Natural killer cell (primary cell): ENCODE results near the gene RALGPS1. TPM values are rescaled to one million over a fixed set of nuclear protein-coding genes. Genes with fewer than 3 reads are reported as not detected.

Experiments used
- ATAC-seq, 3 donors: fragments of 150-1000 bp in 2 of 3; fragments of 200-7000 bp in 1 of 3; cut with Tn5 transposase; 1 replicate in 1 of 3; 2 replicates in 2 of 3; pipeline ENCODE4 v1.10.0; 2021; ENCODE audit warnings: mild to moderate bottlenecking in 2 of 3, moderate library complexity in 2 of 3
- DNase-seq, 2 donors: peaks; one replicate each; pipeline versions ENCODE4 v3.0.0 to v3.0.0-alpha.2; 2013 to 2021; ENCODE audit warnings: mixed read lengths in 1 of 2
- H3K27ac ChIP-seq: one replicate; pipeline ENCODE4 v1.5.1; 2013; ENCODE audit warnings: mild to moderate bottlenecking, low read length
- H3K27me3 ChIP-seq: one replicate; pipeline ENCODE4 v1.6.1; 2013; ENCODE audit warnings: low read length; ENCODE audit not compliant: control insufficient read depth, insufficient read depth
- H3K36me3 ChIP-seq: one replicate; pipeline ENCODE4 v1.6.1; 2013; ENCODE audit warnings: low read length; ENCODE audit not compliant: control insufficient read depth, insufficient read depth
- H3K4me1 ChIP-seq: one replicate; pipeline ENCODE4 v1.6.1; 2013; ENCODE audit warnings: low read length; ENCODE audit not compliant: control insufficient read depth, insufficient read depth
- H3K4me3 ChIP-seq: one replicate; pipeline ENCODE4 v1.5.1; 2013; ENCODE audit warnings: low read length
- H3K9me3 ChIP-seq: one replicate; pipeline ENCODE4 v1.6.1; 2013; ENCODE audit warnings: low read length; ENCODE audit not compliant: control insufficient read depth, insufficient read depth
- H3K27ac Mint-ChIP-seq, 2 donors: one replicate each; pipeline ENCODE4 v1.8.0; 2022; ENCODE audit warnings: mild to moderate bottlenecking in 2 of 2, mixed read lengths in 2 of 2, moderate library complexity in 1 of 2
- H3K27me3 Mint-ChIP-seq, 2 donors: one replicate each; pipeline ENCODE4 v1.8.0; 2022; ENCODE audit warnings: low read depth in 2 of 2, mixed read lengths in 2 of 2
- H3K36me3 Mint-ChIP-seq: one replicate; pipeline ENCODE4 v1.8.0; 2022; ENCODE audit warnings: mixed read lengths
- H3K4me1 Mint-ChIP-seq, 2 donors: one replicate each; pipeline ENCODE4 v1.8.0; 2022; ENCODE audit warnings: mixed read lengths in 2 of 2
- H3K4me3 Mint-ChIP-seq: one replicate; pipeline ENCODE4 v1.8.0; 2022; ENCODE audit warnings: mild to moderate bottlenecking, moderate library complexity, mixed read lengths
- H3K9me3 Mint-ChIP-seq, 2 donors: one replicate each; pipeline ENCODE4 v1.8.0; 2022; ENCODE audit warnings: mixed read lengths in 2 of 2
- WGBS: methylation state at CpG from one replicate; pipeline ENCODE4 v1.1.7; 2013; ENCODE audit warnings: missing lambda C conversion rate; ENCODE audit not compliant: insufficient coverage; 5-methylcytosine and 5-hydroxymethylcytosine counted together
- intact Hi-C: fragments of 100-400 bp; cut with micrococcal nuclease; formaldehyde crosslinking; loops from one replicate; pipeline ENCODE4 v1.14.2; 2022
- total RNA-seq, 4 donors: library from RNA; stranded (reverse); fragments of 120-200 nt in 1 of 4; gene quantifications; one replicate each; pipeline versions ENCODE4 v1.2.3 to v1.2.4, GENCODE V29; 2013 to 2022
- TF ChIP-seq, protein P1 (sequence below): fragments of 200-600 bp; IDR thresholded peaks from one replicate; pipeline ENCODE4 v1.8.0; 2022; ENCODE audit warnings: antibody characterized with exemption

Gene RALGPS1
- total RNA-seq, 3 donors from 2014 or later (not counting 1 experiment from before 2014, with no cell fraction given), result 11.9 to 21.2 (median 13.2) TPM

DNA sequence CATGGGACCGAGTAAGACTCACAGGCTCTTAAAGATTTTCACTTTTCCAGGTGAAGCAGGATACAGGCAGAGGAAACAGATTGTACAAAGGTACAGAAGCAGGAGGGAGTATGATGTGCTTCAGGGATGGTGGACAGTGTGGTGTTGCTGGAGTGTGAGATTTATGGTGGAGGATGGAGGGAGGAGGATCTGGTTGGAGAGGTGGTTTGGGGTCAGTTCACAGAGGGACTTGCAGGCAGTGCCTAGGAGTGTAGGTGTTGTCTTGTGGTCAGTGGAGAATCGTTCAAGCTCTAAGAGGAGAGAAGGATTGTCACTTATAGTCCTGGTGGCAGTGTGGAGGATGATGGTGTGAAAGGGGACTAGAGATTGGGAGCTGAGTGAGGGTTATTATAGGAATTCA lies 11.8 kb downstream of the RALGPS1 start:
- no peaks in the 10 kb centered on the region for H3K36me3 ChIP-seq
- H3K27me3 ChIP-seq, result no peaks in the 10 kb centered on the region
- ATAC-seq (no peak), DNase-seq (no peak)
- H3K9me3 Mint-ChIP-seq, result no peaks in the 10 kb centered on the region
- no peaks in the 10 kb centered on the region for H3K9me3 ChIP-seq
- no peak overlapping the region for H3K4me3 ChIP-seq
- intact Hi-C loops, result no loop called here
- peaks cover 0 to 1% of the 10 kb centered on the region in 2 donors for H3K27me3 Mint-ChIP-seq
- H3K4me1 ChIP-seq, result no peaks in the 10 kb centered on the region
- H3K36me3 Mint-ChIP-seq, result no peaks in the 10 kb centered on the region
- WGBS, result 68% methylated on average over 2 of the region's 2 CpGs
- H3K27ac ChIP-seq, result no peak overlapping the region
- TF ChIP-seq, protein P1, sequence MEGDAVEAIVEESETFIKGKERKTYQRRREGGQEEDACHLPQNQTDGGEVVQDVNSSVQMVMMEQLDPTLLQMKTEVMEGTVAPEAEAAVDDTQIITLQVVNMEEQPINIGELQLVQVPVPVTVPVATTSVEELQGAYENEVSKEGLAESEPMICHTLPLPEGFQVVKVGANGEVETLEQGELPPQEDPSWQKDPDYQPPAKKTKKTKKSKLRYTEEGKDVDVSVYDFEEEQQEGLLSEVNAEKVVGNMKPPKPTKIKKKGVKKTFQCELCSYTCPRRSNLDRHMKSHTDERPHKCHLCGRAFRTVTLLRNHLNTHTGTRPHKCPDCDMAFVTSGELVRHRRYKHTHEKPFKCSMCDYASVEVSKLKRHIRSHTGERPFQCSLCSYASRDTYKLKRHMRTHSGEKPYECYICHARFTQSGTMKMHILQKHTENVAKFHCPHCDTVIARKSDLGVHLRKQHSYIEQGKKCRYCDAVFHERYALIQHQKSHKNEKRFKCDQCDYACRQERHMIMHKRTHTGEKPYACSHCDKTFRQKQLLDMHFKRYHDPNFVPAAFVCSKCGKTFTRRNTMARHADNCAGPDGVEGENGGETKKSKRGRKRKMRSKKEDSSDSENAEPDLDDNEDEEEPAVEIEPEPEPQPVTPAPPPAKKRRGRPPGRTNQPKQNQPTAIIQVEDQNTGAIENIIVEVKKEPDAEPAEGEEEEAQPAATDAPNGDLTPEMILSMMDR, result no peak
- H3K27ac Mint-ChIP-seq, result no peak overlapping the region
- no peak overlapping the region for H3K4me3 Mint-ChIP-seq
- H3K4me1 Mint-ChIP-seq, result no peaks in the 10 kb centered on the region

DNA sequence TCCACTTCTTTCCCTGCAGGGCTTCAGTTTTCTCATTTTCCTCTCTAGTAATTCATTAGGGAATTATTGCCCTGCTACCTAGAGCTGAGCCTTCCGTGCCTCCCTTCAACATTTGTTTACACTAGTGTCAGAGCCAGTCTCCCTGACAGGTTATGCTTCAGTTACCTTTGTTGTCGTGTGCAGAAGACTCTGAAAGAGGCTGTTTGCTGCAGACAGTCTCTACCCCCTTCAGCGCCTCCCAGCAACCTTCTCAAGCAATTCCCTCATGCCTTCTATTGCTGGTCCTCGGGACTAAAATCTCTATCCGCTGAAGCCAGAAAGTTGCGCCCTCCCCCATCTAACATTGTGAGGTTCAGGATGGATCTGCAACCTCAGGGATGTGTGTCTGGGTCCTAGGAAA lies 12.8 kb downstream of the RALGPS1 start:
- Mint-ChIP-seq H3K4me3 (no peak overlapping the region), H3K4me1 (no peaks in the 10 kb centered on the region), H3K27ac (no peak overlapping the region), H3K9me3 (no peaks in the 10 kb centered on the region), H3K36me3 (no peaks in the 10 kb centered on the region), H3K27me3 (peaks cover 0 to 2% of the 10 kb centered on the region in 2 donors)
- H3K27me3 ChIP-seq, result no peaks in the 10 kb centered on the region
- H3K4me1 ChIP-seq, result no peaks in the 10 kb centered on the region
- WGBS, result 91% methylated on average over 6 of the region's 6 CpGs
- DNase-seq, result no peak
- intact Hi-C loops, result no loop called here
- no peak for ATAC-seq
- no peak overlapping the region for H3K27ac ChIP-seq
- H3K36me3 ChIP-seq, result no peaks in the 10 kb centered on the region
- TF ChIP-seq, protein P1, result no peak
- no peak overlapping the region for H3K4me3 ChIP-seq
- no peaks in the 10 kb centered on the region for H3K9me3 ChIP-seq

DNA sequence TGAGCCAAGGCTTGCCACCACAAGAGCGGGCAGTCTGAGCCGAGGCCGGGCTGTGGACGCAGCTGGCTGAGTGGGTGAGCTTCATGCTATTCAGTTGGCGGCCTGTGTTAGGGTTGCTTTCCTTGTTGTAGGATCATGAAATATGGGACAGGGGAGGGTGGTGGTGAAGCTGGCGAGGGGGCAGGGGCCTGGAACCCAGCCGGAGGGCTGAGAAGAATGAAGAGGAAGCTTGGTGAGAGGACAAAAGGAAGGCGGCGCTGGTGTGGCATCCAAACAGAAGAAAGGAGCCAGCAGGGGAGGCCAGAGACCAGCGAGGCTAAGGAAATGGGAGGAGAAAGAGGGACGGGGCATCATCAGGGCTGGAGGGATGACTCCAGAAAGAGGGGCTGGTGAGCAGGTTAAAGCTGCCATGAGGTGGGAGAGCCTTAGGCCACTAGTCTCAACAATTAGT lies 18.3 kb downstream of the RALGPS1 start:
- no peaks in the 10 kb centered on the region for H3K36me3 ChIP-seq
- TF ChIP-seq, protein P1, result no peak
- peaks cover 0 to 6% of the 10 kb centered on the region in 2 donors for H3K4me1 Mint-ChIP-seq
- no peaks in the 10 kb centered on the region for H3K4me1 ChIP-seq
- no peaks in the 10 kb centered on the region for H3K27me3 ChIP-seq
- intact Hi-C loops, result no loop called here
- ATAC-seq, result no peak
- H3K27ac Mint-ChIP-seq, result peak overlapping the region in 1 of 2 donors; percentile 31
- no peaks in the 10 kb centered on the region for H3K9me3 Mint-ChIP-seq
- no peak overlapping the region for H3K4me3 Mint-ChIP-seq
- no peaks in the 10 kb centered on the region for H3K9me3 ChIP-seq
- H3K36me3 Mint-ChIP-seq, result no peaks in the 10 kb centered on the region
- H3K27ac ChIP-seq, result no peak overlapping the region
- H3K27me3 Mint-ChIP-seq, result peaks cover 8% of the 10 kb centered on the region in 2 donors
- no peak overlapping the region for H3K4me3 ChIP-seq
- 91% methylated on average over 11 of the region's 11 CpGs for WGBS
- DNase-seq, result no peak

DNA sequence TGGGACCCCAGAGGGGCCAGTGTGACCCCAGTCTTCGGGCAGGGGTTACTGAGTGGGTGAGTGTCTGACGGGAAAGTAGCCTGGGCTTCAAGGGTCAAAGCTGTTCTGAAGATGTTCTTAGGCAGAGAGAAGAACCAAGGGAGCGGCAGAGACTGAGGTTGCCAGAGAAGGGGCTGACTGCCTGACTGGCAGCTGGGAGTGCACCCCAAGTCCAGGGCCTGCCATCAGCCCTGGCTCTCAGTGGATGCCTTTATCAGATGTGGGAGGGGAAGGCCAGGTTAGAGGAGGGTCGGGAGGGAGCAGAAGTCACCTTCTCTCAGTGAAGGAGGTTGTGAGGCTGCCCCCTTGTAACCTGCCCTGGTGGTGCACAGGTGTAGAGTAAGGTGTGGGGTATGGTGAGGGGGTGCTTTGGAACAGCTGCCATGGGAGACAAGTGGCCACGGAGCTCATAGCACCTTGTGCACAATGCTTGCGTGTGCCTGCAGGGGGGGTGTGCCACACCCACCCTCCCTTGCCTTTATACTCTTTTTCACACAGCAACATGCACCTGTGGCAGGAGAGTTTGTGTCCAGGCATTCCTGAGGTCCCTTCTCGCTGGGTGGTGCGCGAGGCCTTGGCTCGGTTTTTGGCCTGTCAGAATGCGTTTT lies 18.9 kb downstream of the RALGPS1 start:
- no peak for DNase-seq
- Histone ChIP-seq H3K27ac (no peak overlapping the region), H3K27me3 (no peaks in the 10 kb centered on the region), H3K9me3 (no peaks in the 10 kb centered on the region), H3K4me1 (no peaks in the 10 kb centered on the region), H3K36me3 (no peaks in the 10 kb centered on the region), H3K4me3 (no peak overlapping the region)
- 90% methylated on average over 11 of the region's 11 CpGs for WGBS
- Mint-ChIP-seq H3K36me3 (no peaks in the 10 kb centered on the region), H3K9me3 (no peaks in the 10 kb centered on the region), H3K27ac (peak overlapping the region in 1 of 2 donors; percentile 31), H3K4me3 (no peak overlapping the region), H3K4me1 (peaks cover 0 to 6% of the 10 kb centered on the region in 2 donors), H3K27me3 (peaks cover 8% of the 10 kb centered on the region in 2 donors)
- ATAC-seq, result no peak
- TF ChIP-seq, protein P1, result no peak
- intact Hi-C loops, result no loop called here
